Measurements from ENCODE around the gene TFDP1. TPM values are rescaled to one million over a fixed set of nuclear protein-coding genes. Genes with fewer than 3 reads are reported as not detected.

TFDP1 gene
- total RNA-seq, 2 experiments from 2014 or later: 17.6 to 20.0 TPM

DNA sequence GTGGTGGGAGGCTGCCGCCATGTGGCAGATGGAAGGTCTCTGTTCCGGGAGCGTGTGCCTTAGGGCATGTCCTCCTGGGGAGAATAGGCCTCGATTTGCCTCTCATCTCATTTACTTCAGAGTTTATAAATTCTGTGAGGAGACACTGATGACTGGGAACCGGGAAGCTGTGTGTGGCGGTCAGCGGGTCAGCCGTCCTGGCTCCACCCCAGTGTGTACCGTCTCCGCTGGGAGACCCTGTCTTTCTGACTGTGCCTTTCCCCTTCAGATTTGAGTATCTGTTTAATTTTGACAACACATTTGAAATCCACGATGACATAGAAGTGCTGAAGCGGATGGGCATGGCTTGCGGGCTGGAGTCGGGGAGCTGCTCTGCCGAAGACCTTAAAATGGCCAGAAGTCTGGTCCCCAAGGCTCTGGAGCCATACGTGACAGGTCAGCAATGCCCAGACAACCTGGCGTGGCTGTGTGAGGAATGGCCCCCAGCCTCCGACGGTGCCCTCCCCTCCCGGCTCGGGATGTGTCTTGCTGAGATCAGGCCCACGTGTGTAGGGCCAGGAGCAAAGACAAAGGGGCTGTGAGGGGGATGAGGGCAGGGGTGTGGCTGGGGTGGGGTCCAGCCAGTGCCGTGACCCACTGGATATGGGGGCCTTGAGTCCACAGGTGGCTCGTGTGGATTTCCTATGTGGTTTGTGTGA is 51.9 kb downstream of the TFDP1 start:
- H3K4me1 ChIP-seq (ENCODE audit: insufficient read depth, low read length): peaks cover 20% of the 10 kb centered on the region
- POLR2A ChIA-PET: no interaction called here
- Mint-ChIP-seq H3K36me3 (ENCODE audit: low read depth) (peaks cover 74% of the 10 kb centered on the region), H3K9me3 (no peaks in the 10 kb centered on the region), H3K4me1 (ENCODE audit: low read depth) (peaks cover 35% of the 10 kb centered on the region), H3K4me3 (no peak overlapping the region), H3K27me3 (no peaks in the 10 kb centered on the region), H3K27ac (peak overlapping the region; percentile 88)
- no peak for TF ChIP-seq CTCF (IDR thresholded peaks at IDR 0.05)
- H3K9me3 ChIP-seq (ENCODE audit: control insufficient read depth in 1 of 2, insufficient read depth in 1 of 2, low read length in 2 of 2): peaks cover 0 to 11% of the 10 kb centered on the region in 2 experiments
- no peaks in the 10 kb centered on the region for H3K27me3 ChIP-seq (ENCODE audit: control insufficient read depth in 1 of 2, insufficient read depth in 2 of 2, low read length in 2 of 2)
- H3K36me3 ChIP-seq (ENCODE audit: insufficient read depth, low read length): peaks cover 77% of the 10 kb centered on the region
- intact Hi-C loops (cut with DNase I, micrococcal nuclease): no loop called here
- no peak overlapping the region for H3K4me3 ChIP-seq (ENCODE audit: low read length)
- DNase-seq (peak in 2 of 14 experiments; percentile 7 to 22), ATAC-seq (ENCODE audit: poor library complexity) (no peak)
- no peak overlapping the region for H3K27ac ChIP-seq (ENCODE audit: low read depth in 1 of 2, low read length in 2 of 2)
- CTCF ChIA-PET: no interaction called here

DNA sequence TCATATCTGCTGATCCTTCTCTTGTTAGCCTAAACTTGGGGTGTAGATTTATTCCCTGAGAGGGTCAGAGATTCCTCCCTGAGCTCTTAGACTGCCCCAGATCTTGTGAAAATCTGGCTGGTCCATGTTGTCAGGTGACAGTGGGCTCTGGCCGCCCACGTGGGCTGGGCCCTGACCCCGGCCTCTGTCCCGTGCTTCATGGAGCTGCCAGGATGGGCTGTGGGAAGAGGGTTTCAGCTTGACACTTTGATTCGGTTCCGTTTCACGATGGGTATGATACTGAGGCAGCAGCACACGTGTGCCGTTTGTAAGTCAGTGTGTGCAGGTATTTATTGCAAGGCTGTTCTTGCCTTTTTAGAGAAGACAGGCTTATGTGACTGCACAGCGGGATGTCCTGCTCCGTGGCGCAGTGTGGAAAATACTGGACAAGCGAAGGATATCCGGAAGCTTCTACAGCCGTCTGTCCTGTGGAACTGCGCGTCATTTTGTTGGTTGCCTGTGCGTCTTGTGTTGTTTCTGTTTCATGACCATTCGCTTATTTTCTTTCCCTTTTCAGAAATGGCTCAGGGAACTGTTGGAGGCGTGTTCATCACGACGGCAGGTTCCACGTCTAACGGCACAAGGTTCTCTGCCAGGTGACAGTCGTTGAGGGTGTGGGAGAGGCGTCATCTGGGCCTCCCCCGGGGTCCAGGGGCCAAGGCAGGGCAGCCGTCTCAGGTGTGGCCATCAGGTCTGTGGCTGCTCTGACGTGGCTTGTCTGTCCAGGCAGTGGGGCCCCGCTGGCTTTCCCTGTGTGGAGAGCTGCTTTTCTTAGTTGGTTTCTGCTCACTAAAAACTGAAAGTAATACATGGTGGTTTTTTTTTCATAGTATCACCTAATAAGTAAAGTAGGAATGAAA is 53.0 kb downstream of the TFDP1 start:
- intact Hi-C loops (cut with DNase I, micrococcal nuclease): no loop called here
- H3K9me3 Mint-ChIP-seq: no peaks in the 10 kb centered on the region
- CTCF ChIA-PET: no interaction called here

More for the DNA sequence above, 53.0 kb downstream of the TFDP1 start:
- ATAC-seq (ENCODE audit: poor library complexity): no peak
- Histone ChIP-seq H3K27me3 (ENCODE audit: control insufficient read depth in 1 of 2, insufficient read depth in 2 of 2, low read length in 2 of 2) (no peaks in the 10 kb centered on the region), H3K4me3 (ENCODE audit: low read length) (no peak overlapping the region), H3K27ac (ENCODE audit: low read depth in 1 of 2, low read length in 2 of 2) (no peak overlapping the region), H3K4me1 (ENCODE audit: insufficient read depth, low read length) (peaks cover 20% of the 10 kb centered on the region), H3K9me3 (ENCODE audit: control insufficient read depth in 1 of 2, insufficient read depth in 1 of 2, low read length in 2 of 2) (peaks cover 0 to 11% of the 10 kb centered on the region in 2 experiments), H3K36me3 (ENCODE audit: insufficient read depth, low read length) (peaks cover 69% of the 10 kb centered on the region)
- TF ChIP-seq CTCF (IDR thresholded peaks at IDR 0.05): no peak
- POLR2A ChIA-PET: no interaction called here
- DNase-seq: peak in 1 of 14 experiments; percentile 23
- no peak overlapping the region for H3K27ac Mint-ChIP-seq
- H3K4me3 Mint-ChIP-seq: no peak overlapping the region
- H3K36me3 Mint-ChIP-seq (ENCODE audit: low read depth): peaks cover 75% of the 10 kb centered on the region
- H3K27me3 Mint-ChIP-seq: no peaks in the 10 kb centered on the region
- peaks cover 35% of the 10 kb centered on the region for H3K4me1 Mint-ChIP-seq (ENCODE audit: low read depth)

Data from CD4-positive, alpha-beta T cell (primary cell).